Right ventricle myocardium inferior (tissue), 1 donor: Measurements from ENCODE around the gene CYP27B1. TPM values are rescaled to one million over a fixed set of nuclear protein-coding genes. Genes with fewer than 3 reads are reported as not detected.
A peak's percentile ranks its signal among the peaks of the same experiment; 100 is the strongest.
"Not testable (repeated sequence)": the region's sequence is repeated elsewhere in the genome, so short reads cannot be mapped to it uniquely, and the experiment has no call there.

ENCODE experiments used
- ATAC-seq: fragments of 200-7000 bp; cut with Tn5 transposase; one replicate; pipeline ENCODE4 v1.9.1; 2020; ENCODE audit warnings: mild to moderate bottlenecking, moderate library complexity
- DNase-seq: peaks from one replicate; pipeline ENCODE4 v3.0.0; 2021; ENCODE audit errors: missing footprints
- intact Hi-C: fragments of 100-400 bp; cut with DNase I; formaldehyde crosslinking; loops from one replicate; pipeline ENCODE4 v1.11.0; 2022
- total RNA-seq: library from RNA; stranded (reverse); fragmentation: NEBNext Ultra II Directional; extraction: Animal tissue kit (Norgen Biotek cat#: 25700); gene quantifications from one replicate; pipeline ENCODE4 v1.2.1, GENCODE V29; 2021
- donor health status: DM: no; HTN: yes; CAD: no; lungs with severe emphysema.

The CYP27B1 gene
- total RNA-seq, 1 donor from 2014 or later: 0.49 TPM

GRCh38 chr12:57796996-57797395 is 30.1 kb upstream of the CYP27B1 start:
- DNase-seq (no peak), ATAC-seq (no peak)
- intact Hi-C loops: no loop called here

- intact Hi-C loops: no loop called here
Measured at GRCh38 chr12:57795354-57795753, 28.5 kb upstream of the CYP27B1 start.

GRCh38 chr12:57793920-57794319 is 27.0 kb upstream of the CYP27B1 start:
- ATAC-seq (no peak), DNase-seq (no peak)
- intact Hi-C loops: no loop called here

More at GRCh38 chr12:57795354-57795753, 28.5 kb upstream of the CYP27B1 start:
- no peak for ATAC-seq
- no peak for DNase-seq

DNA sequence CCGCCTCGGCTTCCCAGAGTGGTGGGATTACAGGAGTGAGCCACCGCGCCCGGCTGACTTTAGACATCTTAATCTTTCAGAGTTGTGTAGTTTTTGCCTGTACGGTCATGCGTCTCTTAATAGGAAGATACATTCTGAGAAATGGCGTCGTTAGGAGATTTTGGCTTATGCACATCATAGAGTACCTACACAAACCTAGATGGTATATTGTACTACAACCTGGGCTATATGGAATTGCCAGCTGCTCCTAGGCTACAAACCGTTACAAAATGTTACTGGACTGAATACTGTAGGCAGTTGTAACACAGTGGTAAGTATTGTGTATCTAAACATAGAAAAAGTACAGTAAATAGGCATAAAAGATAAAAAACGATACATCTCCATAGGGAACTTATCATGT is 17.0 kb upstream of the CYP27B1 start:
- ATAC-seq (no peak), DNase-seq (no peak)
- intact Hi-C loops: no loop called here

- intact Hi-C loops: no loop called here
- no peak for ATAC-seq
- DNase-seq: no peak
Measured at GRCh38 chr12:57783466-57783801, 16.6 kb upstream of the CYP27B1 start.

DNA sequence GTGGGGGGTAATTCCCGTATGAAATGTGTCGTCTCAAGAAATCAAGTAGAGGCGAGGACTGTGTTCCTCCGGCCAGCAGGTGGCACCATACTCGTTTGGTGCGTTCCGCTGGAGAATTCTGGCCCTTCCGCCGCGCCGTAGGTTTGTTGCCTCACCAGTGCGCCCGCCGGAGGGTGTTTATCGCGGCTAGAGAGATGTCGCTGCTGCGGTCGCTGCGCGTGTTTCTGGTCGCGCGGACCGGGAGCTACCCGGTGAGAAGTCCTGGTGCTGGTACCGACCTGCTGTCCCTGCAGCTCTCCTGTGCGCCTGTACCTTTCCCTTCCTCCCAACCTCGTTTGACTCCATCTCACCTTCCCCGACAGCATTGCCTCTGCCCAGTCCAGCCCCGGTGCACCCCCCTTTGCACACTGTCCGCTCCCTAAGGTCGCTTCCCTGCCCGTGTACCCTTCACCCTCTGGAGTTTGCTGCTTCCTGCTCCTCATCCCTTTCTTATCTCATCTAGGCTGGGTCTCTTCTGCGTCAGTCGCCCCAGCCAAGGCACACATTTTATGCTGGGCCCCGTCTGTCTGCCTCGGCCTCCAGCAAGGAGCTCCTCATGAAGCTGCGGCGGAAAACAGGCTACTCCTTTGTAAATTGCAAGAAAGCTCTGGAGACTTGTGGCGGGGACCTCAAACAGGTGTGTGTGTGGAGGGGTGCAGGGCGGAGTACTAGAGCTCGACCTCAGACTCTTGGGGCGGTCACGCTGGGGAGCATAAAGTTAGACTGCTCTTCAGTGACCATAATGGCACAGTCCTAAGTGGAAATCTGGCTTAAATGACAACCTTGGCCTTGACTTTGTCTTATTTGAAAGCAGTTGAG is 16.0 kb upstream of the CYP27B1 start, which contains the start of gene TSFM:
TSFM (plus strand) TSS at position 180 of the 858 bp plus-strand sequence; CDS start at position 195, 15 bp downstream.
- intact Hi-C loops: loop anchor here (1.0 kb wide), 1 partner anchor 122 kb away; no protein-coding TSS in a partner anchor
- peak; percentile 92 for ATAC-seq

DNA sequence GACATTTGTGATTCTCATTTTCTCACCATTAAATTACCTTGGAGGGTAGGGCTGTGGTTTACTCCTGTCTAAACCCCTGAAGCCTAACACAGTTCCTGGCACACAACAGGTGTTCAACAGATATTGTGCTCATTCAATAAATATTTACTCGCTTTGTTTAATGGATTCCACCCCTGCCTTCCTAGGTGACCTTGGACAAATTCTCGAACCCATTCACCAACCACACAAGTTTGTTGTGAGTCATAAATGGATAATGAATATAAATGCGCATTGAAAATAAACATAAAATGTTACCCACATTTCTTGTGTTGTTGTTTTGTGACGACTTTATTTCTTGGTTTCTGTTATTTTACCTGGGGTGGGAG is 15.3 kb upstream of the CYP27B1 start:
- intact Hi-C loops: loop anchor here (1.0 kb wide), 1 partner anchor 123 kb away; no protein-coding TSS in a partner anchor
- ATAC-seq: no peak
- DNase-seq: no peak

More for the DNA sequence above, 16.0 kb upstream of the CYP27B1 start, which contains the start of gene TSFM:
- DNase-seq: peak; percentile 99

- no peak for ATAC-seq
- intact Hi-C loops: loop anchor here (1.0 kb wide), 1 partner anchor 124 kb away; no protein-coding TSS in a partner anchor
Measured at GRCh38 chr12:57781801-57782200, 14.9 kb upstream of the CYP27B1 start.

DNA sequence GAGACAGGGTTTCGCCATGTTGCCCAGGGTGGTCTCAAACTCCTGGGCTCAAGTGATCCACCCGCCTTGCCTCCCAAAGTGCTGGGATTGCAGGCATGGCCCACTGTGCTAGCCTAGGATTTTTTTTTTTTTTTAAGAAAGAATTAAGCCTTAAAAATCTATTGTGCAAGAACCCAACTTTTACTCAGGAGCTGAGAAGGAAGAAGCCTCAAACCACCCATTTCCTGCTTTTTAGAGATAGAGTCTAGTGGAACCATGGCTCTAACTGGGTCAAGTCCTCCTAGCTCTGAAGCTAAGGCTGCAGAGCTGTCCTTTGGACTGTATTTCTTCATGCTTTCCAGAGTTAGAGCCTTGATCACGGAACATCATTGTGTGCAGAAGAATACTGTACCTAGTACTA is 14.4 kb upstream of the CYP27B1 start:
- intact Hi-C loops: no loop called here
- ATAC-seq (no peak), DNase-seq (no peak)

More at GRCh38 chr12:57781801-57782200, 14.9 kb upstream of the CYP27B1 start:
- no peak for DNase-seq

- intact Hi-C loops: no loop called here
- DNase-seq (no peak), ATAC-seq (no peak)
Measured at GRCh38 chr12:57780284-57780897, 13.5 kb upstream of the CYP27B1 start.

DNA sequence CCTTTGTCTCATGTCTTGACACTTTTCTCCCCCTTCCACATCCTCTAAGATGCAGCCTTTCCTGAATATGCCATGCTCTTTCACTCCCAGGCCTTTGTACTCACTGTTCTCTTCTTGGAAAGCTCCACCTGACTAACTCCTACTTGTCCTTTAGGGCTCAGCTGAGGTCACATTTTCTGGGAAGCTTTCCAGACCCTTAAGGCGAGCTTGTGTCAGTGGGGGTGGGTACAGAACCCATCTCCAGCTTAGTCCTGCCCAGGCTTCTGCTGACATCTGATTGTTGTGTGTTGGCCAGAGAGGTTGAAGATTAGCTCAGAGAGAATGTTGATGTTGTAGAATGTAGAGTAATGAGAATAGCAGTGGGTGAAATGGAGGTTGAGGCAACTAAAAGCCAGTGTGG is 12.9 kb upstream of the CYP27B1 start:
- ATAC-seq (no peak), DNase-seq (no peak)
- intact Hi-C loops: no loop called here

- intact Hi-C loops: no loop called here
- ATAC-seq (no peak), DNase-seq (no peak)
Measured at GRCh38 chr12:57777911-57778310, 11.0 kb upstream of the CYP27B1 start.

DNA sequence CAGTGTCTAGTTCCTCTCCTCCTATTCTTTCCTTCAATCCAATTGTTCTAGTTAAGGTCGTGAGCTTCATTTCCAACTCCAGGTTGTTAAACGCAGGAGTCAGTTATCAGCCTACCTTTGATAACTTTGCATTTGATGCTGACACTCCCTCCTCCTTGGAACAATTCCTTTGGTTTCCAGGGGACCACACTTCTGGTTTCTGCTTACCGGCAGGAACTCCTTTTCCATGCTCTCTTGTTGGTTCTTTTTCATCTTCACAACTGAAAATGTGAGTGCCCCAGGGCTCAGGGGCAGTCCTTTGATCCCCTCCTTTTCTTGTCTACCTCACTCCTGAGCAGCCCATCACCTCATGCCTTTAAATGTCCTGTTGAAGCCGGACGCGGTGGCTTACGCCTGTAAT is 10.5 kb upstream of the CYP27B1 start:
- intact Hi-C loops: no loop called here
- no peak for DNase-seq
- ATAC-seq: no peak

DNA sequence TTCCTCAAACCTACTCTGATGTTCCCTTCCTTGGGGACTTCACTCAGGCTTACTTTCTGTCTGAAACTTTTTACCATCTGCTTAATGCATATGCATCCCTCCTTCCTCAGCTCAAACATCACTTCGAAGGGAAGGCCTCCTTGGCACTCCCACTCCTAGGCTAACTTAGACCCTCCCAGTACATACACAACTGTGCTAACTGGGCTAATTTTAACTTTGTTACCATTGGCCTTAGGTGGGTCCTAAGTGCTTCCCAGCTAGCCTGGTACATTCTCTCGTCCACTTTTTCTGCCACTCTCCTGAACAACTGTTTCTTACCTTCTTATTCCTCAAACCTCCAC is 9.3 kb upstream of the CYP27B1 start:
- intact Hi-C loops: no loop called here
- DNase-seq: no peak
- ATAC-seq: no peak

DNA sequence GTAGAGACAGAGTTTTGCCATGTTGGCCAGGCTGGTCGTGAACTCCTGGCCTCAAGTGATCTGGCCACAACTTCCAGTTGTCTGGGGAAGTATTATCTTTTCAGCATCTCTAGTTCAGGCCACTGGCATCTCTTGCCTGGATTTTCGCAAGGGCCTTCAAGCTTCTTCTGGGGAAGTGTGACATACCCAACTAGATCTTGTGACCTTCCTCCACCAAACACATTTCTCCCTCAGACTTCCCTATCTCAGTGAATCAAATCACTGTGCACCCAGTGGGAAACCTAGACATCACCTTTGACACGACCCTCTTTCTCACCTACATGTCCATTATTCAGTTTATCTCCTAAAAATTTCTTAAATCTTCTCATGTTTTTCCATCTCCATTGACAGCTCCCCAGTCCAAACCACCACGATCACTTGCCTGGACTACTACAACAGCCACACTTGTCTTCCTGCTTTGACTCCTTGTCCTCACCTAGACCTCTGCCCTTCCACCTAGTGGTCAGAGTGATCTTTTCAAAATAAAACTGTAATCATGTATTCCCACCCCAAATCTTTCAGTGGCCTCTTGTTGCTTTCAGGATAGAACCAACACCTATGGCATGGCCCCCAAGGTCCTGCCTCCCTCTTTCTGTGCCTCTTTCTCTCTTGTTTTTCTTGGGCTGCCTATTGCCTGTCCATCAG is 8.8 kb upstream of the CYP27B1 start:
- DNase-seq (no peak), ATAC-seq (no peak)
- intact Hi-C loops: no loop called here

DNA sequence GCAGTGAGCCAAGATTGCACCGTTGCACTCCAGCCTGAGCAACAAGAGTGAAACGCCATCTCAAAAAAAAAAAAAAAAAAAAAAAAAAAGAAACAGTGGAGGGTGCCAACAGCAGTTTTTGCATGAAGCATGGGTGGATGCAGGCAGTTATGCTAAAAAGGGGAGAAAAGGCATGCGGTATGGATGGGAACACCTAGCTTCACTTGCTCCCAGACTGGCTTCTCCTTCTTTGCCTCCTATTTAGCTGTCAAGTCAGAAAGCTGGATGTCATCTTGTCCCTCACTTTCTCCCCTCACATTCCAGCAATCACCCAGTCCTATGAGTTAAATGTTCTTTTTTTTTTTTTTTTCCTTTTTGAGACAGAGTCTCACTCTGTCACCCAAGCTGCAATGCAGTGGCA is 8.2 kb upstream of the CYP27B1 start:
- no peak for ATAC-seq
- DNase-seq: no peak
- intact Hi-C loops: no loop called here

DNA sequence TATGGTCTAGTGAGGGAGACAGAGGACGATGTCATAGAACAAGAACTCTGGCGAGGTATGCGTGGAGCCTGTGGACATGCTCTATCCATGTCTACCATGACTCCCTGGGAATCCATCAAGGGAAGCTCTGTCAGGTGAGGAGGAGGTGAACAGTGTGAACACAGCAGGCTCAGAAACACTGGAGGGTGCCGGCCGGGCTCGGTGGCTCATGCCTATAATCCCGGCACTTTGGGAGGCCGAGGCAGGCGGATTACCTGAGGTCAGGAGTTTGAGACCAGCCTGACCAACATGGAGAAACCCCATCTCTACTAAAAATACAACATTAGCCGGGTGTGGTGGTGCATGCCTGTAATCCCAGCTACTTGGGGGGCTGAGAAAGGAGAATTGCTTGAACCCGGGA is 7.8 kb upstream of the CYP27B1 start:
- ATAC-seq, DNase-seq, intact Hi-C loops: not testable (repeated sequence)

GRCh38 chr12:57772429-57773322 is 5.8 kb upstream of the CYP27B1 start, which contains the start of gene EEF1AKMT3:
EEF1AKMT3 (plus strand) TSS chr12:57772614; CDS start chr12:57772725, 111 bp downstream.
- intact Hi-C loops: no loop called here
- DNase-seq (peak; percentile 76), ATAC-seq (peak; percentile 61)
